Endothelial cell of hepatic sinusoid (primary cell): ENCODE measurements around the gene UPF3A.

Source experiments
- in situ Hi-C: cut with HindIII; loops from 2 replicates; pipeline ENCODE4 v1.10.0; 2017; ENCODE audit warnings: low sequenced_read_pairs

The UPF3A gene

DNA sequence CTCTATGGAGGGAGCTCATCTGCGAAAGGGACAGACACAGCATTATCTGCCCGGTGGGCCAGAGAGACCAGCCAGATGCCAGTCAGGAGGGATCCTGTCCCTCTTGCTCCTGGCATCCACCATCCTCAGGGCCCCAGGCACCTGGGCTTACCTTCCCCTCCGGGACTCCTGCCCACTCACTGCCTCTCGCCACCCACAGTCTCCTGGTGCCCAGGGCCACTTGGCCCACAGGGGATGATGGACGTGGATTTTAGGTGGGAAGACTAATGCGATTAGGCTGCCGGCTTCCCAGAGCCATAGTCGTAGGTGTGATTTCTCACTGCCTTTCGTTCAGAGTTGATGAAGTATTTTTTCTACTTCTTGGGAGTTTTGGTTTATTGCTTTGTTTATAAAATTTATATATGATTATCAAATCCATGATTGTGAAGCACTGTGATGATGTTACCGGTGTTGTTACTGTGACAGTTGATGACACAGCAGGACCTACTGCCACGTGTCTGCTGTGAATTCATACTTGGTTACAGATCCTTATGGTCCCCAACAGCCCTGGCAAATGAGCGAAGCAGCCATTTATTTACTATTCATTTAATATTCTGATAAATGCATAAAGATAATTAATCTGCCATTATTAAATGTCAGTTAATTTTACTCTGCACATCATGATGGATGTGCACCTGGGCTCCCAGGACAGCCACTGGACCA is 18.4 kb downstream of the UPF3A start:
- in situ Hi-C loops, result no loop called here

DNA sequence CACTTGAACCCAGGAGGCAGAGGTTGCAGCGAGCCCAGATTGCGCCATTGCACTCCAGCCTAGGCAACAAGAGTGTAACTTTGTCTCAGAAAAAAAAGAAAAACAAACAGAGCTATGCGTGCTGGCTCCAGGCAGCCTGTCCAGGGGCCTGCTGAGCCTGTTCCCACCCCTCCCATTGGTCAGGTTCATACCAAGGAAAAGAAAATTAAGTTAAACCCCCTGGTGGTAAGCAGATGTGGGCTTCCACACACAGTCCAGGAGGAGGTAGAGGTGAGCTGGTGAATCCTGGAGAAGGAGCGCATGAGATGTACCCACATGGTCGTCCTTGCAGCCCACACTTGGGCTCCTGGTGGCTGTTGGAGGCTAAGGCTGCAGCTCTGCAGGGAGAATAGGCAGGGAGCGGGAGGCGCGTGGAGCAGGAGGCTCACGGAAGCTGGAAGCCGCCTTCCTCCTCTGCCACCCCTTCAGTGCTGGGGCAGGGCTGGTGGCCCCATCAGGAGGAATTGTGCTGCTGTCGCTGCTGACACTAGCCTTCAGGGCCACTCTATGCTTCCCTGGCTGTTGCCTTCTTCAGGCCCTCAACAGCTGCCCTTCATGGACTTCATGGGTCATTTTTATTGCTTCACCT is 22.4 kb downstream of the UPF3A start:
- in situ Hi-C loops, result no loop called here

DNA sequence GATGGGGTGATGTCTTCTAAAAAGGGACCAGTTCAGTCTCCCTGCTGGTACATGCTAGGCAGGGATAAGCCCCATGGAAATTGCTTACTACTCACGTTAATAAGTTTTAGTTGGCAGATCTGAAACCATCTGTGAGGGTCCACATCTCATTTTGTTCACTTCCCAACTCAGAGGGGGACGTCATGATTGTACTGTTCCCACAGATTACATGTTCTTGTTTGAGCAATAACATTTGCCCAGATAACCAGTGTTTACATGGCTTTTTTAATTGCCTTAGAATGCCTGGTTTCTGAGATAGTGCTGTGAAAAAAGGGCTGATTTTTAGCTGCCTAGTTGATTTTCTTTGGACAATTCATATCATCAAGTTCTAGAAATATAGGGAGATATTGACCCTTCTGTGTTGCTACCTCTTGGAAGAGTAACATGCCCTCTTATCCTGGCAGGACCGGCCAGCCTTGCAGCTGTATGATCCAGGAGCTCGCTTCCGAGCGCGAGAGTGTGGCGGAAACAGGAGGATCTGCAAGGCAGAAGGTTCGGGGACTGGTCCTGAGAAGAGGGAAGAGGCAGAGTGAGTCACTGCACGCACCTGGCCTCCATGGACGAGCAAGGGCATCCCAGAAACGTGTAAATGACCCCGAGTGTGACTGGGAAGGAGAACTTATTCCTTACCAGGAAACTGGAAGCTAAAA is 23.1 kb downstream of the UPF3A start:
- in situ Hi-C loops, result no loop called here

DNA sequence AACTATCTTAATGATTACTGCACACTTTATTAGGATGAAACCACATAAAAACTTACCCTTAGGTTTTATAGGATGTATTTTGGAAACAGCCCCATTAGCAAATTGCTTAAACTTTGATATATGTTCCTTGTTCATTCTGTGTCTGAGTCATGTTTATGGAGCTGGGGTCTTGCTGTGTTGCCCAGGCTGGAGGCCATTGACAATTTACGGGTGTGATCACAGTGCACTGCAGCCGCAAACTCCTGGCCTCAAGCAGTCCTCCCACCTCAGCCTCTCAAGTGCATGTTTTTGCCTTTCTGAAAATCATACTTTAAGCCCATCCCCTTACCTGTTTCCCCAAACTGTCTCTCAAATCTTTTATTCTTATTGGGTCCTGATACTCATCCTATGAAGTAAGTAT is 27.7 kb downstream of the UPF3A start:
- in situ Hi-C loops, result no loop called here

DNA sequence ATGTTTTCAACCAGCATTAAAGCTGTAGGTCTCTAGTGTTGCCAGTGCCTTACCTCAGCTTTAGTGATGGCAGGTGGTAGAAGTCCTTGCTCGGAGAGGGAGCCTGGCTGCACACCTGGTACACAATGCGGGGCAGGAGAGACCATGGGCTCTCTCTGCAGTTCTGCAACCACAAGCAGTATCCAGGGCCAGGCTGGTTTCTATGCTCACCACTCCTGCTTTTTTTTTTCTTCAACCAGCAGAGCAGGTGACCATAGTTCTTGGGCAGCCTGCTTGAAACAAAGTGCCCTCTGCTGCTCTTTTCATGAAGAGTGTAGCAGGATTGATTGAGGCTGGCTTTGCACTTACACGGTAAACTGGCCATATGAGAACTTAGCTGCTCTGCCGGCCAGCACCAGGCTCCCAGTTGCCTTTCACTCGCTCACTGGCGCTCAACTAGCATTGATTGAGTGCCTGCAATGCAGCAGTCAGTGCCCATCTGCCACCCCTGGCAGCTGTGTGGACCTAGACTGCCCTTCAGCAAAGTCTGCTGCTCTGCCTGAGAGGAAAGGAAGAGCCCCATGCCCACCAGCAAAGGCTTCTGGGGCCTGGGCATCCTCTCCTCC is 28.5 kb downstream of the UPF3A start:
- in situ Hi-C loops, result no loop called here

DNA sequence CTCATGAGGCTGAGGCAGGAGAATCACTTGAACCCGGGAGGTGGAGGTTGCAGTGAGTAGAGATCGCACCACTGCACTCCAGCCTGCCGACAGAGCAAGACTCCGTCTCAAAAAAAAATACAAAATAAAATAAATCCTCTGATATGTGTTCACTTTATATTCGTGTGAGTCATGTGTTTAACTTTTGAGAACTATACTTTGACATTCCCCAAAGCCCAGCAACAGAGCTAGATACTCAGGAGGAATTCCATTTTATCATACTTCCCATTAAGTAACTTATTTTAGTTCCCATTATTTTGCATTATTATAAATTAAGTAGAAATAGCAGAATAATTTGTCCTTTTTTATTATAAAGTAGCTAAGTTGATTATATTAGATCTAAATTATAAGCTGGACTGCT is 29.6 kb downstream of the UPF3A start:
- in situ Hi-C loops, result no loop called here

DNA sequence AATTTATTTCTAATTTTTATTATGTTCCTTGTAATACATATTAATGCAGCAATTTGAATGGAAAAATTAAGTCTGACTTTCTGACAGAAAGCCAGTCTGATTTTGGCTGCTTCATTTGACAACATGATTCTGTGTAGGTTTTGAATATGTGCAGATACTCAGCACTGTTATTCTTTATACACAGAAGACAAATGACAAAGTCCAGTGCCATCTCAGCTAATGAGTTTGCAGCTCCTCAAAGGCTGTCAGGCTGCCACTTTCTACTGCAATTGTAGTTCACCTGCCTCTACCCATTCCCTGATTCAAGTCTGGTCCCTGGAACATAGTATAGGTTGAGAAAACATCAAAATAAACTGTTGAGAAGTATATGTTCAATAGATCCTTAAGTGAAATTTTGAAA is 30.0 kb downstream of the UPF3A start:
- in situ Hi-C loops, result no loop called here

DNA sequence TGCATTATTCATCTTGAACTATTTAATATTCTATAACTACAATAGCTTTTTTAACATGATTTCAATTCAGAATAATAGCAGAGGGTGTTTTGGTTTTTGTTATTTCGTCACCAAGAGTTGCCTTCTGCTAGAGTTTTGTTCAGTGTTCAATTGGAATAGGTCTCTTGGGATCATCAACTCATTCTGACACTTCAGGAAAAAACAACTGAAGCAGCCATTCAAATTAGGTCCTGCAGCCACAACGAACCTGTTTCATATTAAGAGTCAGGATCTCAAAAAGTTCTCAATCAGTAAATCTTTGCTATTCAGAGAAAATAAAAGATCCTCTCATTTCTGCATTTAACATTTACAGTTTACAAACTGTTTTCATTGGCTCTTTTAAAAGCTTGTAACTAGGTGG is 30.5 kb downstream of the UPF3A start:
- in situ Hi-C loops, result no loop called here

DNA sequence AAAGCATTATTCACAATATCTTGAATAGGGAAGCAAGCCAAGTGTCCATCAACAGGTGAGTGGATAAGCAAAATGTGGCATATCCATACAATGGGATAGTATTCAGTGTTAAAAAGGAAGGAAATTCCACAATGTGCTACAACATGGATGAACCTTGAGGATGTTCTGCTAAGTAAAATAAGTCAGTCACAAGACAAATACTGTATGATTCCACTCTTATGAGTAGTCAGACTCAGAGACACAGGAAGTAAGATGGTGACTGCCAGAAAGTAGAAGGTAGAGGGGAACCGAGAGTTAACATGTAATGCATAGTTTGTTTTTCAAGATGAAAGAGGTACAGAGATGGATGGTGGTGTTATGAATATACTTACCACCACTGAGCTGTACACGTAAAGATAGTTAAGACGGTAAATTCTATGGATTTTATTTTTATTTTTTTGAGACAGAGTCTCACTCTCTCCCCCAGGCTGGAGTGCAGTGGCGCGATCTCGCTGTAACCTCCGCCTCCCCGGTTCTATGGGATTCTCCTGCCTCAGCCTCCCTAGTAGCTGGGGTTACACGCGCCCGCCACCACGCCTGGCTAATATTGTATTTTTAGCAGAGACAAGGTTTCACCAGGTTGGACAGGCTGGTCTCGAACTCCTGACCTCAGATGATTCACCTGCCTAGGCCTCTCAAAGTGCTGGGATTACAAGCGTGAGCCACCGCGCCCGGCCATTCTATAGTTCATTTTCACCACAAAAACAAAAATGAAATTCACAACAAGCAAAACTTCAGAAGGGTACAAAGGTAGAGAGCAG is 31.9 kb downstream of the UPF3A start:
- in situ Hi-C loops, result no loop called here

DNA sequence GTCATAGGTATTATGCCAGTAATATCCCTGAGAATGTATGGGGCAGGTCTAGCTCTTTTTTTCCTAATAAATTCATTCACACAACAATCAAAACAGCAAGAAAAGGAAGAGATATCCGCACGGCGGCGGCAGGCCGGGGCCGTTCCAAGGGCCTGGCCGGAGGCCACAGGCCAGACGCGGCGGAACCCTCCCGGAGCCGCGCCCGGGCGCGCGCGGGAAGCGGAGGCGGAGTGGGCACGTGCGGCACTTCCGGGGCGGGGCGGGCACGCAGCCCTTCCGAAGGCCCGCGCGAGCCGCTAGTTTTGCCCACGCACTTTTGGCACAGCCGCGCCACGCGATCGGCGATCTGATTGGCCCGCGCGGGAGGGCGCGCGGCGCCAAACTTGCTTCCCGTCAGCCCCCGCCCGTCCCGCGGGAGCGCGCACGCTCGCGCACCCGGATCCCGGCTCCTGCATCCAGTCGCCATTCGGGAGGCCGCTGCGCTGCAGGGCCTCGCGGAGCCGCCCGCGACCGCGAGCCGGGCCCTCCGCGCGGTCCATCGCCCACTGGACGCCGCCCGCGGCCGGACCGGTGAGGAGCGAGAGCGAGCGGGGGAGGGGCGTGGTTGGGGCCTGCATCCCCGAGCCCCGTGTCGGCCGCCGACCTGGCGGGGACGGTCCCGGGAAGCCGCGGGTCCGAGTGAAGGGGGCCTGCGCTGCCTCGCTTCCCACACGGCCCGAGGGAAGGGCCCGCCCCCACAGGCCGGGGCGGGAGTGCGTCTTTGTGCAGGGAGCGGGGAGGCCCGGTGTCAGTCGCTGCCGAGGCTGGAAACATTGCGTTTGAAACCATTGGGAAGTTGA is 32.9 kb downstream of the UPF3A start, which contains the start of gene CHAMP1:
Gene CHAMP1, plus strand, starts transcription at position 430 of the 839 bp plus-strand sequence. CDS start 9,340 bp downstream, outside the sequence.
- in situ Hi-C loops, result no loop called here

DNA sequence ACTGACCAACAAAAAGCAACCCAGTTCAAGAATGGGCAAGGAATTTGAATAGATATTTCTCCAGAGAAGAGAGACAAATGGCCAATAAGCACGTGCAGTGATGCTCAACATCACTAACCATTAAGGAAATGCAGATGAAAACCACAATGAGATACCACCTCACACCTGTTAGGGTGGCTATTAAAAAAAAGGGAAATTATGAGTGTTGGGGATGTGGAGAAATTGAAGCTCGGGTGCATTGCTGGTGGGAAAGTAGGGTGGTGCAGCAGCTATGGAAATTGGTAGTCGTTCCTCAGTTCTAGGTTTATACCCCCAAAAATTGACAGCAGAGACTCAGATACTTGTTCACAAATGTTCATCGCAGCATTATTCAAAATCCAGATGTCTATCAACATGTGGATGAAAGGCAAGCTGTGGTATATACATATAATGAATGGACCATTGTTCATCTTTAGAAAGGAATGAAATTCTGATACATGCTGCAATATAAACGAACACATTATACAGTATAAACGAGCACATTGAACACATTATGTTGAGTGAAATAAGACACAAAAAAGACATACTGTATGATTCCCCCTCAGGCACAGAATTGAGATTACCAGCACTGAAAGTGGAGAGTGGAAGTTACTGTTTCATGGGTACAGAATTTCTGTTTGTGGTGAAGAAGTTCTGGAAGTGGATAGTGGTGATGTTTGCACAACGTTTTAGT is 33.8 kb downstream of the UPF3A start:
- in situ Hi-C loops, result no loop called here

DNA sequence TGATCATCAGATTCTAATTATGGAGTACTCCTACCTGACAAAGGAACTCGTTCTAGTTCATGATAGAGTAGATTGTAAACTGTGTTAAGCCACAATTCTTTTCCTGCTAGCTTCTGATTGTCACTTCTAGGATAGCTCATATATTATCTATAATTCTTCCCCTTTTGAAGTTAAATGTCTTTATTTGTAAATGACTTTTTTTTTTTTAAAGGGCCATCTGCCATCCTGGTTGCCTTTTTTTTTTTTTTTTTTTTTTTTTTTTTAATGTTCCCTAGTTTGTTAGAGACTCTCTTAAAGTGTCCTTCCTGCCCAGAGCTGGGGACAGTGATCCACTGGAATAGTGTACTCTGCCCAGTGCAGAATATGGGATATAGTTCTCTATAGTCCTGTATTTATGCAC is 37.2 kb downstream of the UPF3A start:
- in situ Hi-C loops, result no loop called here

DNA sequence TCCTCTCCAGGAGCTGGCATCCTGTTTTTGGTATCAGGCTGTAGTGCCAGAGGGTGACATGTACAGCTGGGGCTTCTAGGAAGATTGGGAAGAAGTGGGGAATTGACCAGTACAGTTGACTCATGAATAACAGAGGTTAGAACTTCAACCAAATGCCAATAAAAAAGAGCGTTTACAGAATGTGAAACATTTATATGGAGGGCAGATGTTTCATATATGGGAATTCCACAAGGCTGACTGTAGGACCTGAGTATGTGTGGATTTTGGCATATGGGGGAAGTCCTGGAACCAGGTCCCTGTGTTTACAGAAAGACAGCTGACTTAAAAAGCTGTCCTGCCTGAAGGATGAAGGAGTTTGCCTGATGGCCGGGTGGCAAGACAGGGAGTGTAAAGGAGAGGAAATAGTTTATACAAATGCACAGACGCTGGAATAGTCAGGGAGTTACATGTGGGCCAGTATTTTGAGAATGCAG is 38.1 kb downstream of the UPF3A start:
- in situ Hi-C loops, result no loop called here

DNA sequence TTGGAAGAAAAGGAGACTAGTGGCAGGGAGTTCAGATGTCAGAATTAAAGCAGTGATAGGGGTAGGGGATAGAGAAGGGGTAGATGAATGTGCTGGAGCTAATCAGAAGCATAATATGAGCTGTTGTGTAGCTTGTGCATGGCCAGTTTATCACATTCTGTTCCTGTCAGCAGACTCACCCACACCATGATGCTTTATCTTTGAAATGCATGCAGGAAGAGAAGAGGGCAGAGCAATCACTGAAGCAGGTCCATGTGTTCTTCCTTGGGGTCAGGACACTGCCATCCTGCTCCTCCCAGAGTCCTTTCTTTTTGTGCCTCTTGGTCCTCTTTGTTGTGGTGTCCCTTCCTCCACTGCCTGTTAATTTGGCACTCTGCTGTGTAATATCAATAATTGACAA is 38.7 kb downstream of the UPF3A start:
- in situ Hi-C loops, result no loop called here

DNA sequence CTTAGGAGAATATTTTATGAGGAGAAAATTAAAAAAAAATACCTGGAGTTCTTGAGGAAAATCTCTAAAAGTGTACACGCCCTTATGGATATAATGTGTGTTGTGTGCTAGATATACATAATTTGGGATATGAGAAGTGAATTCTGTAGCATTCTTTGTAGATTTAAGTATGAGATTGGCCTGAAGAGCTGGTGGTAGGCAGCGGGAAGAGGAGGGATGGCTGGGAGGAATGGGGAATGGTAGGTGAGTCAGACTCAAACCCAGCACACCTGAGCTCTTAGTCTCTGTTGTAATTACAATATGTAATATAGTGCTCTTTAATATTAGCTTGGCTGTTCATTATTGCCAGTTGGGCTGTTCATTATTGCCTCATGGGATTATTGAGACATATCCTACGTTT is 39.9 kb downstream of the UPF3A start:
- in situ Hi-C loops, result no loop called here

DNA sequence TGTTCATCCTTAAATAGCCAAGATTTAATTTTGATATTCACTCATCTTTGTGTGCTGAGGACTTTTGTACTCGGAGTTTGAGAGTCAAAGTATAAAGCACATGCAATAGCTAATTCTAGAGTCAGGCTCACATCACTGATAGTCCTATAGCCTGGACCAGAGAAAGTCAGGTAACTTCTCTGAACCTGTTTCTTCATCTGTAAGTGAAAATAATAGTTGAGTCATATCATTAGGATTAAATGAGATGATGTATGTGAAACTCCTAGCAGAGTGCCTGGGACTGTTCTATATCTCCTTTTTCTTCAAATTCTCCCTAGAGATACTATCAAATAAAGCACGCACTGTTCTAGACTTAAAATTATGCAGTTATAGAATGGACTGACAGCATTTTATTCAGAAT is 41.9 kb downstream of the UPF3A start:
- in situ Hi-C loops, result no loop called here

DNA sequence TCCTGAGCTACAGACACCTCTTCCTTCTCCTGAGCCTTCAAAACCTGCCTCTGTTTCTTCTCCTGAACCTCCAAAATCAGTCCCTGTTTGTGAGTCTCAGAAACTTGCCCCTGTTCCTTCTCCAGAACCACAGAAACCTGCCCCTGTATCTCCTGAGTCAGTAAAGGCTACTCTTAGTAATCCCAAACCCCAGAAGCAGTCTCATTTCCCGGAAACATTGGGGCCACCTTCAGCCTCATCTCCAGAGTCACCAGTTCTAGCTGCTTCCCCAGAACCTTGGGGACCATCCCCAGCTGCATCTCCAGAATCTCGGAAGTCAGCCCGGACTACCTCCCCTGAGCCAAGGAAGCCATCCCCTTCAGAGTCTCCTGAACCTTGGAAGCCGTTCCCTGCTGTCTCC is 42.9 kb downstream of the UPF3A start:
- in situ Hi-C loops, result no loop called here

DNA sequence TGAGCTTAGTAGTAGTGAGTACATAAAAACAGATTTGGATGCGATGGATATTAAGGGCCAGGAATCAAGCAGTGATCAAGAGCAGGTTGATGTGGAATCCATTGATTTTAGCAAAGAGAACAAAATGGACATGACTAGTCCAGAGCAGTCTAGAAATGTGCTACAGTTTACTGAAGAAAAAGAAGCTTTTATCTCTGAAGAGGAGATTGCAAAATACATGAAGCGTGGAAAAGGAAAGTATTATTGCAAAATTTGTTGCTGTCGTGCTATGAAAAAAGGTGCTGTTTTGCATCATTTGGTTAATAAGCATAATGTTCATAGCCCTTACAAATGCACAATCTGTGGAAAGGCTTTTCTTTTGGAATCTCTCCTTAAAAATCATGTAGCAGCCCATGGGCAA is 44.3 kb downstream of the UPF3A start:
- in situ Hi-C loops, result no loop called here

DNA sequence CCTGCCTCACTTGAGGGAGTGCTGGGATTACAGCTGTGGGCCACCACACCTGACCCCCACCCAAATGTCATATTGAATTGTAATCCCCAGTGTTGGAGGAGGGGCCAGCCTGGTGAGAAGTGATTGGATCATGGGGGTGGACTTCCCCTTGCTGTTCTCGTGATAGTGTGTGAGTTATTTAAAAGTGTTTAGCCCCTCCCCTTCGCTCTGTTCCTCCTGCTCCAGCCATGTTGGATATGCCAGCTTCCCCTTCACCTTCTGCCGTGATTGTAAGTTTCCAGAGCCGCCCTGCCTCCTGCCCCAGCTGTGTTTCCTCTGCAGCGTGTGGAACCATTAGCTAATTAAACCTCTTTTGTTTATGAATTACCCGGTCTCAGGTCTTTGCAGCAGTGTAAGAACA is 46.6 kb downstream of the UPF3A start:
- in situ Hi-C loops, result no loop called here
